Smooth muscle cell (in vitro differentiated cells): ENCODE measurements around the gene NUSAP1. TPM values are rescaled to one million over a fixed set of nuclear protein-coding genes. Genes with fewer than 3 reads are reported as not detected.
"Not testable (repeated sequence)": the region's sequence is repeated elsewhere in the genome, so short reads cannot be mapped to it uniquely, and the experiment has no call there.

Experiments used
- DNase-seq: peaks from one replicate; lab custom pipeline; 2025; ENCODE audit not compliant: unreplicated experiment; lab: John Stamatoyannopoulos, UW
- H2AFZ ChIP-seq: fragments of 200-600 bp; sonication (generic); 2 replicates; pipeline ENCODE4 v1.6.0; 2016; ENCODE audit warnings: antibody characterized with exemption, low read depth, mild to moderate bottlenecking
- H3F3A ChIP-seq: fragments of 200-600 bp; sonication (generic); 2 replicates; pipeline ENCODE4 v1.6.0; 2017; ENCODE audit warnings: antibody characterized with exemption, low read depth
- H3K27ac ChIP-seq: fragments of 200-600 bp; sonication (generic); 2 replicates; pipeline ENCODE4 v1.5.1; 2016; ENCODE audit warnings: low read depth, mild to moderate bottlenecking
- H3K27me3 ChIP-seq: fragments of 200-600 bp; sonication (generic); 2 replicates; pipeline ENCODE4 v1.6.1; 2016; ENCODE audit warnings: low read depth, mild to moderate bottlenecking
- H3K36me3 ChIP-seq: fragments of 200-600 bp; sonication (generic); 2 replicates; pipeline ENCODE4 v1.5.1; 2016; ENCODE audit warnings: low read depth
- H3K4me1 ChIP-seq: fragments of 200-600 bp; sonication (generic); 2 replicates; pipeline ENCODE4 v1.5.1; 2016; ENCODE audit warnings: low read depth
- H3K4me2 ChIP-seq: fragments of 200-600 bp; sonication (generic); 2 replicates; pipeline ENCODE4 v1.6.0; 2016; ENCODE audit warnings: mild to moderate bottlenecking
- H3K4me3 ChIP-seq: fragments of 200-600 bp; sonication (generic); 2 replicates; pipeline ENCODE4 v1.5.1; 2016; ENCODE audit warnings: mild to moderate bottlenecking
- H3K79me2 ChIP-seq: fragments of 200-600 bp; sonication (generic); 2 replicates; pipeline ENCODE4 v1.6.0; 2016; ENCODE audit warnings: low read depth, mild to moderate bottlenecking
- H3K9ac ChIP-seq: fragments of 200-600 bp; sonication (generic); 2 replicates; pipeline ENCODE4 v1.6.0; 2016; ENCODE audit warnings: low read depth
- H3K9me3 ChIP-seq: fragments of 200-600 bp; sonication (generic); replicated peaks from 2 replicates; pipeline ENCODE4 v1.5.1; 2016; ENCODE audit warnings: low read depth
- H4K20me1 ChIP-seq: fragments of 200-600 bp; sonication (generic); 2 replicates; pipeline ENCODE4 v1.6.0; 2016; ENCODE audit warnings: low read depth
- WGBS: methylation state at CpG from one replicate; pipeline ENCODE4 v1.1.7; 2016; ENCODE audit warnings: low lambda C conversion rate; 5-methylcytosine and 5-hydroxymethylcytosine counted together
- polyA plus RNA-seq: library from polyadenylated mRNA; unstranded; fragments of >200 nt; fragmentation: Nextera tagmentation; extraction: Ambion mirVana; gene quantifications from 2 replicates; pipeline ENCODE4 v1.2.1, GENCODE V29; 2016
- total RNA-seq: library from RNA; depleted of rRNA; stranded (reverse); fragments of >200 nt; gene quantifications from 2 replicates; pipeline ENCODE4 v1.2.3, GENCODE V29; 2014
- TF ChIP-seq, protein P1 (sequence below): fragments of 200-600 bp; sonication (generic); IDR thresholded peaks from 2 replicates; pipeline ENCODE4 v1.5.1; 2017; ENCODE audit warnings: borderline replicate concordance, mild to moderate bottlenecking, antibody characterized with exemption; ENCODE audit not compliant: insufficient read depth, poor library complexity, severe bottlenecking

NUSAP1 gene
- total and polyA plus RNA-seq, 2 experiments from 2014 or later = 26.6 to 39.1 TPM

DNA sequence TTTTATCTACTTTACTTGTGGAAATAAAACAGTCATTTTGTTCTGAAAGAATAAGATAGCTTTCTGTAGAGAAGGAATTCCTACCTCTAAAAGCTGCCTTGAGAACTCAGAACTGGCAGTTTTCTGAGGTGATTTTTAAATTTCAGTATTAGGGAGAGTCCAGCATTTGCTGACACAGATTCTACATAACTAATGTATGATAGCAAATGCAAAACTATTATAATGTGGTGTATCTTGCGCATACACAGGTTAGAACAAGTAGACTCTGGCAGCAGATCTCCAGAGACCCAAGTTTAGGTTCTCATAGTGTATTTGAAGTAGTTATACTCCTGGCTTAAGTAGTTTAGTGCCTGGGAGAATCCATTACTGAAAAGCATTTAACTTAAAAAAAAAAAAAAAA lies 31.1 kb upstream of the NUSAP1 start:
- H4K20me1 ChIP-seq = no peaks in the 10 kb centered on the region
- no peak overlapping the region for H3K4me3 ChIP-seq
- no peak overlapping the region for H3K27ac ChIP-seq
- no peaks in the 10 kb centered on the region for H3K79me2 ChIP-seq
- H3K4me1 ChIP-seq = no peaks in the 10 kb centered on the region
- H3K4me2 ChIP-seq = no peak overlapping the region
- no peaks in the 10 kb centered on the region for H3K9me3 ChIP-seq
- H3K36me3 ChIP-seq = peaks cover 4% of the 10 kb centered on the region
- H3F3A ChIP-seq = no peaks in the 10 kb centered on the region
- TF ChIP-seq, protein P1, sequence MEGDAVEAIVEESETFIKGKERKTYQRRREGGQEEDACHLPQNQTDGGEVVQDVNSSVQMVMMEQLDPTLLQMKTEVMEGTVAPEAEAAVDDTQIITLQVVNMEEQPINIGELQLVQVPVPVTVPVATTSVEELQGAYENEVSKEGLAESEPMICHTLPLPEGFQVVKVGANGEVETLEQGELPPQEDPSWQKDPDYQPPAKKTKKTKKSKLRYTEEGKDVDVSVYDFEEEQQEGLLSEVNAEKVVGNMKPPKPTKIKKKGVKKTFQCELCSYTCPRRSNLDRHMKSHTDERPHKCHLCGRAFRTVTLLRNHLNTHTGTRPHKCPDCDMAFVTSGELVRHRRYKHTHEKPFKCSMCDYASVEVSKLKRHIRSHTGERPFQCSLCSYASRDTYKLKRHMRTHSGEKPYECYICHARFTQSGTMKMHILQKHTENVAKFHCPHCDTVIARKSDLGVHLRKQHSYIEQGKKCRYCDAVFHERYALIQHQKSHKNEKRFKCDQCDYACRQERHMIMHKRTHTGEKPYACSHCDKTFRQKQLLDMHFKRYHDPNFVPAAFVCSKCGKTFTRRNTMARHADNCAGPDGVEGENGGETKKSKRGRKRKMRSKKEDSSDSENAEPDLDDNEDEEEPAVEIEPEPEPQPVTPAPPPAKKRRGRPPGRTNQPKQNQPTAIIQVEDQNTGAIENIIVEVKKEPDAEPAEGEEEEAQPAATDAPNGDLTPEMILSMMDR = no peak
- no peak for DNase-seq
- no peaks in the 10 kb centered on the region for H3K27me3 ChIP-seq
- H3K9ac ChIP-seq = no peak overlapping the region
- WGBS = 94% methylated on average over 1 of the region's 1 CpG
- H2AFZ ChIP-seq = no peak overlapping the region

DNA sequence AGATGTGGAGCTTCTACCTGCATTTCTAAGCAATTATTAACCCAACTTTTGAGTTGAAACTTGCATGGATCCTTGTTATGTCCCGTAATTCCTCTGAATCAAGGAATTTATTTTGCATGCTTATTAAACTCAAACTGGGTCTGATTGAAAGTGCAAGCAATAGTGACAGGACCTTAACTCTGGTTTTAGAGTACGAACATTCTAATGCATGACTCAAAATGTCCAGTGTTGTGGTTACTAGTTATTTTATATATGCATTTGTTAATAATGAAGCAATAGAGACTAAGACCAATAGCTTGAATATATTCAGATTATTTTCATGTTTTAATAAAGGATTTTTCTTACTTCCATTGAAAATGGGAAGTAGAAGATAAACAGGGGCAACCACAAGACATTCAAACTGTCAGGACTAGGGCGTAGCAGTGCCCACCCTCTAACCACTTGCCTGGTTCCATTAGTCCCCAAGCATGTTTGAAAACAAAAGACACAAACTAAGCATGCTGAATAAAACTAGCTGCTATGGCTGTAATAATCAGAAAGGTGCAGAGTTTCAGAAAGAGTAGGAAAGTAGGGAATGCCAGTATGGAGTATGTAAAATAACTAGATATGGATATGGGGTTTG lies 28.4 kb upstream of the NUSAP1 start:
- Histone ChIP-seq H2AFZ (no peak overlapping the region), H3F3A (no peaks in the 10 kb centered on the region), H3K36me3 (peaks cover 2% of the 10 kb centered on the region), H3K27me3 (no peaks in the 10 kb centered on the region), H3K4me3 (no peak overlapping the region), H3K9me3 (no peaks in the 10 kb centered on the region), H3K4me1 (no peaks in the 10 kb centered on the region), H3K9ac (no peak overlapping the region), H3K79me2 (no peaks in the 10 kb centered on the region), H4K20me1 (no peaks in the 10 kb centered on the region), H3K4me2 (no peak overlapping the region), H3K27ac (no peak overlapping the region)
- no peak for DNase-seq
- TF ChIP-seq, protein P1 = no peak
- 94% methylated on average over 3 of the region's 3 CpGs for WGBS

DNA sequence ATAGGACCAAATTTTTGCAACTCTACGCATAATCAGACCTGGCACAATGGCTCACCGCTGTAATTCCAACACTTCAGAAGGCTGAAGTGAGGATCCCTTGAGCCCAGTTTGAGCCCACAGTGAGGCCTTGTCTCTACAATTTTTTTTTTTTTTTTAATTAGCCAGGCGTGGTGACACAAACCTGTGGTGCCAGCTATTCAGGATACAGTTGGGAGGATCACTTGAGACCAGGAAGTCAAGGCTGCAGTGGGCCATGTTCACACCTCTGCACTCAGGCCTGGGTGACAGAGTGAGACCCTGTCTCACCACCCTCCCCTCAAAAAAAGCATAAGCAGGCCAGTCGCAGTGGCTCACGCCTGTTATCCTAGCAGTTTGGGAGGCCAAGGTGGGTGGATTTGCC lies 25.0 kb upstream of the NUSAP1 start:
- no peak overlapping the region for H2AFZ ChIP-seq
- TF ChIP-seq, protein P1 = no peak
- WGBS = 97% methylated on average over 5 of the region's 5 CpGs
- H3K4me1 ChIP-seq = no peaks in the 10 kb centered on the region
- no peak overlapping the region for H3K4me3 ChIP-seq
- H3F3A ChIP-seq = no peaks in the 10 kb centered on the region
- H3K27me3 ChIP-seq = no peaks in the 10 kb centered on the region
- no peak overlapping the region for H3K4me2 ChIP-seq
- H3K36me3 ChIP-seq = no peaks in the 10 kb centered on the region
- no peaks in the 10 kb centered on the region for H3K79me2 ChIP-seq
- H4K20me1 ChIP-seq = no peaks in the 10 kb centered on the region
- H3K9me3 ChIP-seq = no peaks in the 10 kb centered on the region
- H3K9ac ChIP-seq = no peak overlapping the region
- no peak overlapping the region for H3K27ac ChIP-seq
- DNase-seq = no peak

DNA sequence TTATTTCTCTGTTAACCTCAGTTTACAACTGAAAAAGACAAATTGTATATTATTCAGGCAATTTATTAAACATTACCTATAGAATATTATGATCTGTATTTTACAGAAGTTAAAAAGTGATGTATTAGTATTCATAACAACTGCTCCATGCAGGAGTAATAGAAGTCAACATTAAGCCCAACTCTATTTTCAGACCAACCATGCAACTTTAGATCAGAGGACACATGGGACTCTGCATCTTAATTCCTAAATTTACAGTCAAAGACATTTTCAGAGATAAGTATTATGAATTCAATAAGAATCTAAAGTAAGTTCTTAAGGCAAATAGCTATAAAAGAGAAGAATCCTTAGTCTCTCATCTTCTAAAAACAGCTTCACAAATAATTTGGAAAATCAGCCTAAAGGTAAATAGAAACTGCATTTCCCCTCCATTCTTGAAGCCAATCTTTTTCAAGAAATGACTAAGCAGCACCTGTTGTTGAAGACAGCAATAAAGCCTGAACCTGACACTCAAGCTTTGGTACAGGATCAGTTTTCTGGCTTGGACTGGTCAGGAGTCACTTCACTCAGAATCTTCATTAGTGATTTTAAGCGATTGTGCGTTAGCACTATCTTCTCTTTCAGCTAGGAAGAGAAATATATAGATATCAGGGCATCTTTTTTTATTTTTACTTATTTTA lies 23.3 kb upstream of the NUSAP1 start:
- Histone ChIP-seq H3K79me2 (no peaks in the 10 kb centered on the region), H3F3A (no peaks in the 10 kb centered on the region), H3K9ac (no peak overlapping the region), H3K9me3 (no peaks in the 10 kb centered on the region), H3K36me3 (no peaks in the 10 kb centered on the region), H3K4me2 (no peak overlapping the region), H2AFZ (no peak overlapping the region), H3K27me3 (no peaks in the 10 kb centered on the region), H3K4me3 (no peak overlapping the region), H3K27ac (no peak overlapping the region), H3K4me1 (no peaks in the 10 kb centered on the region), H4K20me1 (no peaks in the 10 kb centered on the region)
- no peak for DNase-seq
- TF ChIP-seq, protein P1 = no peak
- WGBS = 97% methylated on average over 2 of the region's 2 CpGs

DNA sequence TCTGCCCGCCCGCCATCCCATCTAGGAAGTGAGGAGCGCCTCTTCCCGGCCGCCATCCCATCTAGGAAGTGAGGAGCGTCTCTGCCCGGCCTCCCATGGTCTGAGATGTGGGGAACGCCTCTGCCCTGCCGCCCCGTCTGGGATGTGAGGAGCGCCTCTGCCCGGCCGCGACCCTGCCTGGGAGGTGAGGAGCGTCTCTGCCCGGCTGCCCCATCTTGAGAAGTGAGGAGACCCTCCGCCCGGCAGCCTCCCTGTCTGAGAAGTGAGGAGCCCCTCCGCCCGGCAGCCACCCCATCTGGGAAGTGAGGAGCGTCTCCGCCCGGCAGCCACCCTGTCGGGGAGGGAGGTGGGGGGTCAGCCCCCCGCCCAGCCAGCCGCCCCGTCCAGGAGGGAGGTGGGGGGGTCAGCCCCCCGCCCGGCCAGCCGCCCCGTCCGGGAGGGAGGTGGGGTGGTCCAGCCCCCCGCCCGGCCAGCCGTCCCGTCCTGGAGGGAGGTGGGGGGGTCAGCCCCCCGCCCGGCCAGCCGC lies 11.8 kb upstream of the NUSAP1 start:
- H3K27ac ChIP-seq, H2AFZ ChIP-seq, H3K36me3 ChIP-seq, H3K4me2 ChIP-seq, H3K79me2 ChIP-seq, H3K4me1 ChIP-seq, H4K20me1 ChIP-seq, H3F3A ChIP-seq, H3K9me3 ChIP-seq, H3K27me3 ChIP-seq, H3K9ac ChIP-seq, H3K4me3 ChIP-seq, DNase-seq: not testable (repeated sequence)
- 98% methylated on average over 16 of the region's 39 CpGs for WGBS
